Activated B cell treated with CpG ODN at 0.5 μM for 24 hours (primary cell): ENCODE results near the gene PGS1. TPM values are rescaled to one million over a fixed set of nuclear protein-coding genes. Genes with fewer than 3 reads are reported as not detected.

Experiments used
- ATAC-seq: fragments of 200-7000 bp; cut with Tn5 transposase; one replicate; pipeline ENCODE4 v1.10.0; 2021; ENCODE audit warnings: low read depth, mild to moderate bottlenecking, moderate library complexity
- CTCF ChIA-PET: fragments of 350-600 bp; sonication (Branson Sonifier 250); formaldehyde crosslinking; loops from one replicate; lab custom pipeline; 2021; ENCODE audit warnings: antibody characterized with exemption; lab: Charles Lee
- POLR2A ChIA-PET: fragments of 350-600 bp; sonication (Branson Sonifier 250); formaldehyde crosslinking; loops from one replicate; lab custom pipeline; 2021; ENCODE audit warnings: antibody characterized with exemption; lab: Charles Lee
- DNase-seq: peaks from one replicate; pipeline ENCODE4 v3.0.0; 2022
- H3K27ac Mint-ChIP-seq: one replicate; pipeline ENCODE4 v1.8.0; 2020; ENCODE audit warnings: mixed read lengths
- H3K27me3 Mint-ChIP-seq: one replicate; pipeline ENCODE4 v1.8.0; 2021; ENCODE audit warnings: mixed read lengths
- H3K36me3 Mint-ChIP-seq: one replicate; pipeline ENCODE4 v1.8.0; 2021; ENCODE audit warnings: low read depth, mixed read lengths
- H3K4me1 Mint-ChIP-seq: one replicate; pipeline ENCODE4 v1.8.0; 2021; ENCODE audit warnings: mixed read lengths
- H3K4me3 Mint-ChIP-seq: one replicate; pipeline ENCODE4 v1.8.0; 2020; ENCODE audit warnings: mild to moderate bottlenecking, mixed read lengths
- H3K9me3 Mint-ChIP-seq: one replicate; pipeline ENCODE4 v1.8.0; 2020; ENCODE audit warnings: mixed read lengths
- CTCF ChIP-seq: fragments of 200-600 bp; IDR thresholded peaks from one replicate; pipeline ENCODE4 v1.8.0; 2022; ENCODE audit warnings: antibody characterized with exemption, mild to moderate bottlenecking
- intact Hi-C: fragments of 100-400 bp; cut with micrococcal nuclease; formaldehyde crosslinking; loops from one replicate; pipeline ENCODE4 v1.15.1; 2024
- total RNA-seq: library from RNA; stranded (reverse); gene quantifications from 2 replicates; pipeline ENCODE4 v1.2.3, GENCODE V29; 2022

PGS1 gene
- total RNA-seq, 1 donor from 2014 or later: 76.1 TPM

DNA sequence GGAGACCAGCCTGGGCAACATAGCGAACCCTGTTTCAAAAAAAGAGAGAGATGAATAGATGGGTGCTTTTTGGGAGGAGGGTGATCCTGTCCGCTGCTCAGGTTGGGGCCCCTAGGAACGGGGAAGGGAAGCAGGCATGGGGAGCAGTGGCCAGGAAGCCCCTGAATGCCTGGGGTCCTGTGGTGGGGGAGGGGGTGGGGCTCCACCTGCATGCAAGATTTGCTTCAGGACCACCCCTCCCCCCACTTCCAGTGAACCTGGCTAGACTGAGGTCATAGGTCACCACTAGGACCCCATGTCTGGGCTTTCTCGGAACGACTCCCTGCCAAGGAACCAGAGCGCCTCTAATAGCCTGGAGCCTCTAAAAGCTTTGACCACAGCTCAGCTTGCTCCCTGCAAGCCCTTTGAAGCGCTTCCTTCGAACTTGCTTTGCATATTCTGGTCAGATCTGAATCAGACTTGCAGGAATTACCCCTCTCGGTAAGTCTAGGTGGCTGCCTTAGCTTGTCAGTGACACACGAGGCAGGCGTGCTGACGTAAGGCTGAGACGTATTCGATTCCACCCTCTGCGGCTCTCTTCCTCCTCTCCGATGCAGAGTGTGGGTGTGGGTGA lies 22.2 kb upstream of the PGS1 start:
- Mint-ChIP-seq H3K36me3 (peaks cover 27% of the 10 kb centered on the region), H3K9me3 (no peaks in the 10 kb centered on the region), H3K4me1 (peaks cover 70% of the 10 kb centered on the region), H3K27ac (peak overlapping the region; percentile 88), H3K27me3 (no peaks in the 10 kb centered on the region), H3K4me3 (peak overlapping the region; percentile 86)
- peak; percentile 60 for ATAC-seq
- intact Hi-C loops: loop anchor here (1.0 to 5.0 kb wide), 4 partner anchors 13 to 416 kb away; partner anchors contain the start of gene TMC8
- POLR2A ChIA-PET: interaction anchor here (0.6 to 2.1 kb wide), 28 partner anchors 8 to 915 kb away, joined by 3 to 15 read pairs (median 3); partner anchors contain the start of gene TMC6
- no peak for TF ChIP-seq CTCF
- peak; percentile 67 for DNase-seq
- CTCF ChIA-PET: interaction anchor here (0.6 to 1.5 kb wide), 9 partner anchors 19 to 105 kb away, joined by 3 to 7 read pairs (median 4); no protein-coding TSS in a partner anchor

GRCh38 chr17:78357177-78357586 lies 21.3 kb upstream of the PGS1 start:
- ATAC-seq (no peak), DNase-seq (no peak)
- H3K36me3 Mint-ChIP-seq: peaks cover 27% of the 10 kb centered on the region
- ChIA-PET CTCF (no interaction called here), POLR2A (interaction anchor here (0.5 to 2.1 kb wide), 4 partner anchors 9 to 217 kb away, joined by 5 to 11 read pairs (median 8); no protein-coding TSS in a partner anchor)
- intact Hi-C loops: loop anchor here (5.0 kb wide), 2 partner anchors 225 to 415 kb away; partner anchors contain the start of gene TMC8
- H3K9me3 Mint-ChIP-seq: no peaks in the 10 kb centered on the region
- H3K27me3 Mint-ChIP-seq: no peaks in the 10 kb centered on the region
- peak overlapping the region; percentile 86 for H3K4me3 Mint-ChIP-seq
- TF ChIP-seq CTCF: no peak
- H3K4me1 Mint-ChIP-seq: peaks cover 63% of the 10 kb centered on the region
- H3K27ac Mint-ChIP-seq: peak overlapping the region; percentile 80

- ChIA-PET POLR2A (interaction anchor here (0.5 to 3.1 kb wide), 14 partner anchors 9 to 230 kb away, joined by 3 to 27 read pairs (median 4); no protein-coding TSS in a partner anchor), CTCF (no interaction called here)
- Mint-ChIP-seq H3K27ac (peak overlapping the region; percentile 41), H3K9me3 (no peaks in the 10 kb centered on the region), H3K4me3 (peak overlapping the region; percentile 86), H3K27me3 (peaks cover 2% of the 10 kb centered on the region), H3K36me3 (peaks cover 27% of the 10 kb centered on the region), H3K4me1 (peaks cover 59% of the 10 kb centered on the region)
- ATAC-seq: no peak
- intact Hi-C loops: loop anchor here (5.0 kb wide), 2 partner anchors 226 to 414 kb away; partner anchors contain the start of gene TMC8
- TF ChIP-seq CTCF: no peak
- no peak for DNase-seq
Measured at GRCh38 chr17:78357672-78358537, 20.5 kb upstream of the PGS1 start.

- H3K4me3 Mint-ChIP-seq: peak overlapping the region; percentile 86
- DNase-seq: peak; percentile 50
- ChIA-PET CTCF (interaction anchor here (0.7 to 2.8 kb wide), 4 partner anchors 15 to 68 kb away, joined by 3 to 29 read pairs (median 6); no protein-coding TSS in a partner anchor), POLR2A (interaction anchor here (0.8 to 3.1 kb wide), 18 partner anchors 10 to 231 kb away, joined by 3 to 27 read pairs (median 3); partner anchors contain the start of gene TMC8)
- peaks cover 5% of the 10 kb centered on the region for H3K27me3 Mint-ChIP-seq
- no peak for TF ChIP-seq CTCF
- H3K27ac Mint-ChIP-seq: no peak overlapping the region
- peaks cover 27% of the 10 kb centered on the region for H3K36me3 Mint-ChIP-seq
- intact Hi-C loops: loop anchor here (5.0 kb wide), 2 partner anchors 226 to 414 kb away; partner anchors contain the start of gene TMC8
- H3K4me1 Mint-ChIP-seq: peaks cover 52% of the 10 kb centered on the region
- no peaks in the 10 kb centered on the region for H3K9me3 Mint-ChIP-seq
- ATAC-seq: no peak
Measured at GRCh38 chr17:78358538-78359320, 19.7 kb upstream of the PGS1 start.
